HG02623 (cell line): ENCODE data around the gene CSRNP3.
"Not testable (repeated sequence)": the region's sequence is repeated elsewhere in the genome, so short reads cannot be mapped to it uniquely, and the experiment has no call there.

ENCODE experiments used
- ATAC-seq: cut with Tn5 transposase; IDR thresholded peaks from one replicate; pipeline ENCODE4 v1.9.1; 2021; ENCODE audit warnings: moderate library complexity; ENCODE audit not compliant: unreplicated experiment

The CSRNP3 gene

GRCh38 chr2:165630236-165630635 is 160.7 kb downstream of the CSRNP3 start:
- ATAC-seq: no peak

- no peak for ATAC-seq
Measured at GRCh38 chr2:165631089-165631488, 161.6 kb downstream of the CSRNP3 start.

GRCh38 chr2:165632594-165632993 is 163.1 kb downstream of the CSRNP3 start:
- no peak for ATAC-seq

- ATAC-seq: no peak
Measured at GRCh38 chr2:165633431-165633830, 163.9 kb downstream of the CSRNP3 start.

- no peak for ATAC-seq
Measured at GRCh38 chr2:165634282-165634681, 164.8 kb downstream of the CSRNP3 start.

GRCh38 chr2:165634855-165635254 is 165.4 kb downstream of the CSRNP3 start:
- no peak for ATAC-seq

GRCh38 chr2:165635532-165635931 is 166.0 kb downstream of the CSRNP3 start:
- no peak for ATAC-seq

- ATAC-seq: no peak
Measured at GRCh38 chr2:165636959-165637358, 167.5 kb downstream of the CSRNP3 start.

- no peak for ATAC-seq
Measured at GRCh38 chr2:165637396-165637795, 167.9 kb downstream of the CSRNP3 start.

GRCh38 chr2:165639504-165639903 is 170.0 kb downstream of the CSRNP3 start:
- no peak for ATAC-seq

- ATAC-seq: no peak
Measured at GRCh38 chr2:165640247-165640929, 170.9 kb downstream of the CSRNP3 start.

- ATAC-seq: no peak
Measured at GRCh38 chr2:165645930-165646831, 176.7 kb downstream of the CSRNP3 start.

- no peak for ATAC-seq
Measured at GRCh38 chr2:165647409-165647808, 177.9 kb downstream of the CSRNP3 start.

- ATAC-seq: no peak
Measured at GRCh38 chr2:165648801-165649200, 179.3 kb downstream of the CSRNP3 start.

- no peak for ATAC-seq
Measured at GRCh38 chr2:165651233-165651632, 181.7 kb downstream of the CSRNP3 start.

GRCh38 chr2:165655661-165656060 is 186.2 kb downstream of the CSRNP3 start:
- ATAC-seq: no peak

- no peak for ATAC-seq
Measured at GRCh38 chr2:165660361-165660760, 190.9 kb downstream of the CSRNP3 start.

GRCh38 chr2:165662720-165663119 is 193.2 kb downstream of the CSRNP3 start:
- no peak for ATAC-seq

- no peak for ATAC-seq
Measured at GRCh38 chr2:165665614-165666013, 196.1 kb downstream of the CSRNP3 start.

- not testable (repeated sequence) for ATAC-seq
Measured at GRCh38 chr2:165666073-165666472, 196.6 kb downstream of the CSRNP3 start.

- no peak for ATAC-seq
Measured at GRCh38 chr2:165666605-165667004, 197.1 kb downstream of the CSRNP3 start.

- no peak for ATAC-seq
Measured at GRCh38 chr2:165667375-165667774, 197.9 kb downstream of the CSRNP3 start.
